Endodermal cell (in vitro differentiated cells): ENCODE data around the gene CLEC18C. TPM values are rescaled to one million over a fixed set of nuclear protein-coding genes. Genes with fewer than 3 reads are reported as not detected.
"Not testable (repeated sequence)": the region's sequence is repeated elsewhere in the genome, so short reads cannot be mapped to it uniquely, and the experiment has no call there.

ENCODE experiments used
- DNase-seq: peaks from one replicate; pipeline ENCODE4 v3.0.0-alpha.2; 2017
- H3K27ac ChIP-seq: 2 replicates; pipeline ENCODE4 v1.5.1; 2013; ENCODE audit warnings: mild to moderate bottlenecking, low read depth, low read length, moderate library complexity
- H3K27me3 ChIP-seq: 2 replicates; pipeline ENCODE4 v1.6.1; 2013; ENCODE audit warnings: mild to moderate bottlenecking, low read length, moderate library complexity; ENCODE audit not compliant: insufficient read depth, control insufficient read depth, poor library complexity, severe bottlenecking
- H3K36me3 ChIP-seq: 2 replicates; pipeline ENCODE4 v1.7.0; 2013; ENCODE audit warnings: mild to moderate bottlenecking, low read length, moderate library complexity; ENCODE audit not compliant: control insufficient read depth, insufficient read depth
- H3K4me1 ChIP-seq: one replicate; pipeline ENCODE4 v1.7.0; 2013; ENCODE audit warnings: low read length; ENCODE audit not compliant: control insufficient read depth, insufficient read depth
- H3K4me3 ChIP-seq: 2 replicates; pipeline ENCODE4 v1.5.1; 2013; ENCODE audit warnings: mild to moderate bottlenecking, low read length, moderate library complexity
- H3K9ac ChIP-seq: 2 replicates; pipeline ENCODE4 v1.6.1; 2013; ENCODE audit warnings: mild to moderate bottlenecking, low read length, moderate library complexity; ENCODE audit not compliant: poor library complexity, severe bottlenecking; ENCODE audit errors: extremely low read depth
- H3K9me3 ChIP-seq: 2 replicates; pipeline ENCODE4 v1.6.1; 2013; ENCODE audit warnings: mild to moderate bottlenecking, low read length, moderate library complexity; ENCODE audit not compliant: control insufficient read depth
- H3K27ac Mint-ChIP-seq: 2 replicates; pipeline ENCODE4 v1.8.0; 2020; ENCODE audit warnings: mixed read lengths
- H3K27me3 Mint-ChIP-seq: 2 replicates; pipeline ENCODE4 v1.8.0; 2021; ENCODE audit warnings: mild to moderate bottlenecking, mixed read lengths; ENCODE audit not compliant: insufficient read depth
- H3K36me3 Mint-ChIP-seq: 2 replicates; pipeline ENCODE4 v1.8.0; 2020; ENCODE audit warnings: low read depth, mixed read lengths
- H3K4me1 Mint-ChIP-seq: 2 replicates; pipeline ENCODE4 v1.8.0; 2020; ENCODE audit warnings: mixed read lengths
- H3K4me3 Mint-ChIP-seq: 2 replicates; pipeline ENCODE4 v1.8.0; 2020; ENCODE audit warnings: mild to moderate bottlenecking, moderate library complexity, mixed read lengths
- H3K9me3 Mint-ChIP-seq: 2 replicates; pipeline ENCODE4 v1.8.0; 2020; ENCODE audit warnings: mild to moderate bottlenecking, mixed read lengths
- CTCF ChIP-seq: fragments of 200-600 bp; sonication (generic); conservative IDR thresholded peaks from 2 replicates; pipeline ENCODE4 v1.5.0; 2021; ENCODE audit warnings: antibody characterized with exemption, mild to moderate bottlenecking
- WGBS, 2 experiments: methylation state at CpG; one replicate each; pipeline versions ENCODE4 v1.1.5 to v1.1.7; 2013; ENCODE audit warnings: missing lambda C conversion rate in 2 of 2, mixed read lengths in 1 of 2; ENCODE audit not compliant: insufficient coverage in 1 of 2, insufficient read length in 1 of 2; 5-methylcytosine and 5-hydroxymethylcytosine counted together
- total RNA-seq, 2 donors: library from RNA; stranded (reverse); fragmentation: NEBNext Ultra II Directional in 1 of 2; extraction: Animal tissue kit (Norgen Biotek cat#: 25700) in 1 of 2; gene quantifications; 2 replicates in 1 of 2; 3 replicates in 1 of 2; pipeline ENCODE4 v1.2.1, GENCODE V29; 2021

The CLEC18C gene
- total RNA-seq, 2 donors from 2014 or later = 0.20 TPM; not detected in 1

DNA sequence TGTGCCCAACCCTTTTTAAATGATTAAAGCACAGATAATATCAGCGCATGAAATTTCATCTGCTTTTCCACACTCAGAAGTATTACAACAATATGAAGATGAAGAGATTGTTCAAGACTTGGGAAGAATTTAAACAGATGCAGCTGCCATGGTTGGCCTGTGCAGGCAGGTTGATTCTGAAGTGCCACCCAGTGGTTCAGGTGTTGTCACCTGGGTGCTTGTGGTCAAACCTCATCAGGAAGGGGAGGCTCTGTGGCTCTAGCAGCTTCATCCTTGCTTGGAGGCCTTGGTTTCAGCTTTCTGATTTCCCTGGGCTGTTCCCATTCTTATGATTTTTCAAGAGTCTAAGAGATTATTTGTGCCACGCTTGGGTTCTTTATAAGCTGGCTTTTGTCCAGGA is 22.2 kb upstream of the CLEC18C start:
- Histone ChIP-seq H3K4me3 (no peak overlapping the region), H3K27me3 (no peaks in the 10 kb centered on the region), H3K9me3 (no peaks in the 10 kb centered on the region), H3K27ac (no peak overlapping the region), H3K9ac (no peak overlapping the region), H3K4me1 (no peaks in the 10 kb centered on the region), H3K36me3 (peaks cover 70% of the 10 kb centered on the region)
- Mint-ChIP-seq H3K27me3 (no peaks in the 10 kb centered on the region), H3K4me3 (no peak overlapping the region), H3K36me3 (peaks cover 66% of the 10 kb centered on the region), H3K9me3 (no peaks in the 10 kb centered on the region), H3K4me1 (no peaks in the 10 kb centered on the region), H3K27ac (no peak overlapping the region)
- no peak for DNase-seq
- TF ChIP-seq CTCF = no peak
- 94 to 100% methylated on average over 2 of the region's 2 CpGs for WGBS, 2 experiments

DNA sequence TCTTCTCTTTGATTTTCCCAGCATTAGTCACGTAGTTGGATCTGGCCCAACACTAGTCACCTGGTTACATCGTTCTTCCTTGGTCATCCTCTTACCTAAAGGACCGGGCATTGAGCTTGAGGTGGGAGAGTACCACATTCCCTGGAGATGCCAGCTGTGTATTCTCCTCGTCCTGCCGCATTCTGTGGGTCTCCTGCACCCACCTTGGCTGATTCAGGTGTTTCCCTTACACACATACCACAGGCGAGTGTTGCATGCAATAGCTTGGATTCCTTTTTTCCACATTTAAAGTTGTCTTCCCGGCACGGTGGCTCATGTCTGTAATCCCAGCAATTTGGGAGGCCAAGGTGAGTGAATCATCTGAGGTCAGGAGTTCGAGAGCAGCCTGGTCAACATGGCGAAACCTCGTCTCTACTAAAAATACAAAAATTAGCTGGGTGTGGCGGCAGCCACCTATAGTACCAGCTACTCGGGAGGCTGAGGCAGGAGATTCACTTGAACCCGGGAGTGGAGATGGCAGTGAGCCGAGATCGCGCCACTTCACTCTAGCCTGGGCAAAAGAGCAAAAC is 21.6 kb upstream of the CLEC18C start:
- WGBS, 2 experiments = 92 to 94% methylated on average over 17 of the region's 17 CpGs
- peaks cover 77% of the 10 kb centered on the region for H3K36me3 ChIP-seq
- H3K4me1 ChIP-seq = no peaks in the 10 kb centered on the region
- H3K4me3 ChIP-seq = no peak overlapping the region
- no peak for DNase-seq
- Mint-ChIP-seq H3K27me3 (no peaks in the 10 kb centered on the region), H3K4me3 (no peak overlapping the region), H3K36me3 (peaks cover 66% of the 10 kb centered on the region), H3K27ac (no peak overlapping the region), H3K4me1 (no peaks in the 10 kb centered on the region), H3K9me3 (no peaks in the 10 kb centered on the region)
- H3K27ac ChIP-seq = no peak overlapping the region
- H3K9me3 ChIP-seq = no peaks in the 10 kb centered on the region
- no peak overlapping the region for H3K9ac ChIP-seq
- no peaks in the 10 kb centered on the region for H3K27me3 ChIP-seq
- no peak for TF ChIP-seq CTCF

DNA sequence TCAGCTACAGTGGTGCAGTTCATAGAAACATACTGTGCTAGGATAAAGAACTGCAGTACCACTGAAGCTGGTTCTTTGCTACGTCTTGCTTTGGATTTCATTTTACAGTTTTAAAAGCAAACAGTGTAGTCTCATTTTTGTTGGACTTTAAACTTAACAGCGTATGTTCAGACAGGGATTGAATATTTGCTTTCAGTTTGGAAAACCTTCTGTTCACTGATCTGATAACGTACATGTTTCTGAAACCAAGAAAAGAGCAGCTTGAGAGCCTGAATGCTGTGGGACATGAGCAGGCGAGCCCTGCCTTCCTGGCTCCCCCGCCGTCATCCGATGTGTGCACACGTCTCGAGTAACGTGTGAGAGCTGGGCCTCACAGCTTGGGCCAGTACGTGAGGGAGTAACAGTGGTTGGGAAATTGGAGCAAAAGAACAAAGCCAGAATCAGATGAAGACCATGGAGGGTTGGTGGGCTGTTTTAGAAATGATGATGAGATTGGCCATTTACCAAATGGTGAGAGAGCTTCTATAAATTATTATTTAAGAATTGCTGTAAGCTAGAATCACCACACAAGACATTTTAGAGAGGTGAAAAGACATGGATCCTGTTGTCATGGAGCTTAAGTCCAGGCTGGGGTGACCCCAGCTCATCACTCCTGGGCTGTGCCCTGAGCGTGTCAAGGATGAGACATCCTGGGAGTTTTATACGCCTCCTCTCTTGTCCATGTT is 20.8 kb upstream of the CLEC18C start:
- Mint-ChIP-seq H3K36me3 (peaks cover 64% of the 10 kb centered on the region), H3K9me3 (no peaks in the 10 kb centered on the region), H3K27ac (no peak overlapping the region)

DNA sequence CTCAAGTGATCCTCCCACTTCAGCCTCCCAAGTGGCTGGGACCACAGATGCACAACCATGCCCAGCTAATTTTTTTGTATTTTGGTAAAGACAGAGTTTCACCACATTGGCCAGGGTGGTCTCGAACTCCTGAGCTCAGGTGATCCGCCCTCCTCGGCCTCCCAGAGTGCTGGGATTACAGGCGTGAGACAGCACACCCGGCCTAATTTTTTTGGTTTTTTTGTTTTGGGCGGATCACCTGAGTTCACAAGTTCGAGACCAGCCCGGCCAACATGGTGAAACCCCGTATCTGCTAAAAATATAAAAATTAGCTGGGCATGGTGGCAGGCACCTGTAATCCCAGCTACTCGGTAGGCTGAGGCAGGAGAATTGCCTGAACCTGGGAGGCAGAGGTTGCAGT is 18.9 kb upstream of the CLEC18C start:
- peaks cover 90% of the 10 kb centered on the region for H3K36me3 ChIP-seq
- H3K4me3 Mint-ChIP-seq, H3K27ac ChIP-seq, H3K9ac ChIP-seq, H3K9me3 ChIP-seq, H3K4me1 Mint-ChIP-seq, H3K4me1 ChIP-seq, H3K27ac Mint-ChIP-seq, DNase-seq, H3K4me3 ChIP-seq, H3K27me3 ChIP-seq, H3K9me3 Mint-ChIP-seq, H3K27me3 Mint-ChIP-seq: not testable (repeated sequence)
- WGBS, 2 experiments = 95 to 98% methylated on average over 10 of the region's 10 CpGs
- peaks cover 46% of the 10 kb centered on the region for H3K36me3 Mint-ChIP-seq

More for the DNA sequence above, 20.8 kb upstream of the CLEC18C start:
- Histone ChIP-seq H3K36me3 (peaks cover 84% of the 10 kb centered on the region), H3K4me1 (no peaks in the 10 kb centered on the region), H3K27me3 (no peaks in the 10 kb centered on the region), H3K9me3 (no peaks in the 10 kb centered on the region), H3K9ac (no peak overlapping the region), H3K4me3 (no peak overlapping the region), H3K27ac (no peak overlapping the region)
- DNase-seq = no peak
- H3K27me3 Mint-ChIP-seq = no peaks in the 10 kb centered on the region
- no peaks in the 10 kb centered on the region for H3K4me1 Mint-ChIP-seq
- WGBS, 2 experiments = 96% methylated on average over 13 of the region's 13 CpGs
- no peak overlapping the region for H3K4me3 Mint-ChIP-seq
- TF ChIP-seq CTCF = no peak
